Pancreas (tissue), 10 donors: ENCODE measurements around the gene RPS16. TPM values are rescaled to one million over a fixed set of nuclear protein-coding genes. Genes with fewer than 3 reads are reported as not detected.
A peak's percentile ranks its signal among the peaks of the same experiment; 100 is the strongest.

Experiments
- ATAC-seq, 4 donors: fragments of 200-7000 bp; cut with Tn5 transposase; one replicate each; pipeline versions ENCODE4 v1.8.0 to v1.9.1; 2020; ENCODE audit warnings: mild to moderate bottlenecking in 4 of 4, moderate library complexity in 4 of 4
- DNase-seq, 6 donors: peaks; one replicate each; pipeline ENCODE4 v3.0.0-alpha.2; 2020
- FAIRE-seq: peaks from 2 replicates; lab custom pipeline; 2012; peaks lifted over from hg19 to GRCh38; lab: Jason Lieb, UNC
- H3K27ac ChIP-seq, 4 donors: fragments of 200-600 bp; sonication (generic); 1 replicate in 3 of 4; 2 replicates in 1 of 4; pipeline versions ENCODE4 v1.5.0 to v1.8.0; 2020
- H3K27me3 ChIP-seq, 4 donors: fragments of 200-600 bp; one replicate each; pipeline ENCODE4 v1.8.0; 2021
- H3K36me3 ChIP-seq, 3 donors: fragments of 200-600 bp; sonication (generic) in 1 of 3; one replicate each; pipeline versions ENCODE4 v1.5.0 to v1.8.0; 2020 to 2021
- H3K4me1 ChIP-seq, 3 donors: fragments of 200-600 bp; one replicate each; pipeline ENCODE4 v1.8.0; 2021
- H3K4me3 ChIP-seq, 4 donors: fragments of 200-600 bp; sonication (generic) in 2 of 4; one replicate each; pipeline versions ENCODE4 v1.5.0 to v1.8.0; 2020 to 2021
- H3K9me3 ChIP-seq, 4 donors: fragments of 200-600 bp; one replicate each; pipeline ENCODE4 v1.8.0; 2021
- CTCF ChIP-seq, 4 donors: fragments of 200-600 bp; sonication (generic) in 3 of 4; IDR thresholded peaks; one replicate each; pipeline versions ENCODE4 v1.5.0 to v1.8.0; 2021; ENCODE audit warnings: antibody characterized with exemption in 4 of 4
- WGBS, 2 donors: extraction: QIAGEN DNeasy Blood & Tissue Kit; methylation state at CpG; one replicate each; pipeline ENCODE4 v1.1.7; 2013; 5-methylcytosine and 5-hydroxymethylcytosine counted together
- intact Hi-C, 3 donors: fragments of 100-400 bp; cut with DNase I; formaldehyde crosslinking; loops; one replicate each; pipeline versions ENCODE4 v1.11.1 to v1.14.2; 2022
- polyA plus RNA-seq, 2 donors: library from polyadenylated mRNA; stranded (reverse); fragments of 200-250 nt; gene quantifications; one replicate each; pipeline ENCODE4 v1.2.3, GENCODE V29; 2013
- total RNA-seq, 6 donors: library from RNA; stranded (reverse); fragmentation: NEBNext Ultra II Directional in 4 of 6; extraction: Animal tissue kit (Norgen Biotek cat#: 25700) in 4 of 6; gene quantifications; one replicate each; pipeline versions ENCODE4 v1.2.1 to v1.2.4, GENCODE V29; 2021 to 2023
- donor health status: healthy with polysubstance abuse.
- donor health status: DM: no; HTN: no; CAD: no; lungs with moderate emphysema.
- donor health status: DM: no; HTN: no; CAD: no.
- donor health status: control.
- donor health status: control.
- donor health status: Bipolar disorder and iron deficiency.
- donor health status: DM: yes; HTN: yes; CAD: no.
- donor health status: DM: no; HTN: no; CAD: no.
- donor health status: DM: no; HTN: no; CAD: no.
- donor health status: DM: yes; HTN: yes; CAD: no.

Gene RPS16
- total and polyA plus RNA-seq, 8 donors: 920 to 1,759 (median 1,249) TPM

- TF ChIP-seq CTCF (IDR thresholded peaks at IDR 0.05): no peak
- FAIRE-seq (no peak), DNase-seq (no peak), ATAC-seq (no peak)
- 90 to 93% methylated on average over 17 of the region's 17 CpGs for WGBS, 2 donors
- peak overlapping the region in 1 of 4 donors; percentile 70 for H3K4me3 ChIP-seq
- intact Hi-C loops: no loop called here
- H3K36me3 ChIP-seq: peaks cover 0 to 5% (median 0%) of the 10 kb centered on the region in 3 donors
- peak overlapping the region; percentile 64 to 99 (median 82) for H3K27ac ChIP-seq
- H3K4me1 ChIP-seq: peaks cover under 1 to 20% (median 1%) of the 10 kb centered on the region in 3 donors
- H3K27me3 ChIP-seq: no peaks in the 10 kb centered on the region
- H3K9me3 ChIP-seq: no peaks in the 10 kb centered on the region
These were observed 30.3 kb downstream of the RPS16 start for GRCh38 chr19:39405261-39405957.

- ATAC-seq: peak; percentile 10 to 39 (median 20)
- peak; percentile 17 for FAIRE-seq
- Histone ChIP-seq H3K36me3 (peaks cover 0 to 5% (median 0%) of the 10 kb centered on the region in 3 donors), H3K4me1 (peaks cover 0 to 17% (median 0%) of the 10 kb centered on the region in 3 donors), H3K9me3 (no peaks in the 10 kb centered on the region), H3K4me3 (peak overlapping the region in 3 of 4 donors; percentile 23 to 44 (median 40)), H3K27ac (peak overlapping the region; percentile 89 to 95 (median 92)), H3K27me3 (no peaks in the 10 kb centered on the region)
- DNase-seq: peak; percentile 84 to 90 (median 86)
- TF ChIP-seq CTCF (IDR thresholded peaks at IDR 0.05): no peak
- intact Hi-C loops: no loop called here
- WGBS, 2 donors: 49 to 54% methylated on average over 38 to 43 of the region's 43 CpGs
These were observed 32.1 kb downstream of the RPS16 start for GRCh38 chr19:39403331-39404312.

GRCh38 chr19:39402346-39403300 is 33.1 kb downstream of the RPS16 start:
- no peak for TF ChIP-seq CTCF (IDR thresholded peaks at IDR 0.05)
- ATAC-seq (peak; percentile 51 to 59 (median 52)), DNase-seq (peak; percentile 86 to 92 (median 90)), FAIRE-seq (no peak)
- Histone ChIP-seq H3K27me3 (no peaks in the 10 kb centered on the region), H3K27ac (peak overlapping the region; percentile 89 to 95 (median 92)), H3K9me3 (no peaks in the 10 kb centered on the region), H3K36me3 (no peaks in the 10 kb centered on the region), H3K4me1 (peaks cover 6 to 23% (median 8%) of the 10 kb centered on the region in 3 donors), H3K4me3 (peak overlapping the region in 3 of 4 donors; percentile 23 to 44 (median 40))
- 1% methylated on average over 53 to 59 of the region's 59 CpGs for WGBS, 2 donors
- intact Hi-C loops: no loop called here

GRCh38 chr19:39401549-39402345 is 34.0 kb downstream of the RPS16 start:
- peak overlapping the region in 1 of 4 donors; percentile 40 for H3K4me3 ChIP-seq
- ATAC-seq (peak in 1 of 4 donors; percentile 1), DNase-seq (peak in 3 of 6 donors; percentile 60 to 72 (median 69)), FAIRE-seq (no peak)
- no peaks in the 10 kb centered on the region for H3K36me3 ChIP-seq
- TF ChIP-seq CTCF (IDR thresholded peaks at IDR 0.05): no peak
- no peaks in the 10 kb centered on the region for H3K9me3 ChIP-seq
- H3K4me1 ChIP-seq: peaks cover 6 to 29% (median 15%) of the 10 kb centered on the region in 3 donors
- intact Hi-C loops: no loop called here
- H3K27ac ChIP-seq: peak overlapping the region; percentile 89 to 95 (median 92)
- 53 to 54% methylated on average over 25 of the region's 25 CpGs for WGBS, 2 donors
- H3K27me3 ChIP-seq: no peaks in the 10 kb centered on the region
